Measurements from ENCODE around the gene KRTAP4-8. TPM values are rescaled to one million over a fixed set of nuclear protein-coding genes. Genes with fewer than 3 reads are reported as not detected.

KRTAP4-8 gene
- total and polyA plus RNA-seq, 2 of the 13 experiments (the other 11 are each of a cell fraction or from before 2014, with no cell fraction given): not detected

GRCh38 chr17:41103896-41104295 lies 6.0 kb upstream of the KRTAP4-8 start:
- Histone ChIP-seq H3K4me2 (ENCODE audit: low read depth, low read length) (no peak overlapping the region), H3K4me1 (ENCODE audit: insufficient read depth, low read length) (no peaks in the 10 kb centered on the region), H2AFZ (ENCODE audit: low read length) (no peak overlapping the region), H3K9me3 (ENCODE audit: low read length) (no peaks in the 10 kb centered on the region), H3K9ac (ENCODE audit: insufficient read depth, low read depth, low read length) (no peak overlapping the region), H4K20me1 (ENCODE audit: insufficient read depth, low read length) (no peaks in the 10 kb centered on the region), H3K79me2 (ENCODE audit: insufficient read depth, low read length) (no peaks in the 10 kb centered on the region), H3K27me3 (ENCODE audit: control insufficient read depth in 1 of 2, insufficient read depth in 2 of 2, low read length in 2 of 2) (peaks cover 0 to 5% of the 10 kb centered on the region in 2 experiments; a peak in 2 of 5 replicates), H3K27ac (ENCODE audit: extremely low read length, insufficient read depth, low read length) (no peak overlapping the region), H3K4me3 (replicated peaks in 1 of 3; ENCODE audit: insufficient read depth in 1 of 3, low read depth in 2 of 3, low read length in 3 of 3) (no peak overlapping the region), H3K36me3 (replicated peaks in 1 of 2; ENCODE audit: control insufficient read depth in 1 of 2, insufficient read depth in 2 of 2, low read length in 2 of 2) (no peaks in the 10 kb centered on the region)
- WGBS (ENCODE audit: low lambda C conversion rate): 91% methylated on average over 1 of the region's 1 CpG
- ATAC-seq (no peak), FAIRE-seq (no peak), DNase-seq (ENCODE audit: low spot score) (no peak)
- in situ Hi-C loops (cut with HindIII; ENCODE audit: extremely low pct_ligation_motif_present, low pct_unique_long_range_greater_than_20kb) (no loop called here), intact Hi-C loops (cut with micrococcal nuclease; ENCODE audit: unreplicated experiment) (no loop called here)
- BruUV-seq (replicated peaks): no TSS peak
- ChIA-PET CTCF (ENCODE audit: low intra/inter-chr PET ratio, low total read pairs) (no interaction called here), POLR2A (no interaction called here)
- no peak for TF ChIP-seq NONO (IDR thresholded peaks at IDR 0.05)
- no peak for TF ChIP-seq NONO (CRISPR knock-in tag; conservative IDR thresholded peaks at IDR 0.05)
- TF ChIP-seq SAP130 (CRISPR knock-in tag; IDR thresholded peaks at IDR 0.05; ENCODE audit: low read depth): no peak
- no peak for TF ChIP-seq RFX1 (IDR thresholded peaks at IDR 0.05)
- no peak for TF ChIP-seq ATF5 (CRISPR knock-in tag; IDR thresholded peaks at IDR 0.05; ENCODE audit: low read depth)
- no peak for TF ChIP-seq ZNF557 (CRISPR knock-in tag; IDR thresholded peaks at IDR 0.05)
- no peak for TF ChIP-seq MNT (IDR thresholded peaks at IDR 0.05)
- TF ChIP-seq, protein P1, sequence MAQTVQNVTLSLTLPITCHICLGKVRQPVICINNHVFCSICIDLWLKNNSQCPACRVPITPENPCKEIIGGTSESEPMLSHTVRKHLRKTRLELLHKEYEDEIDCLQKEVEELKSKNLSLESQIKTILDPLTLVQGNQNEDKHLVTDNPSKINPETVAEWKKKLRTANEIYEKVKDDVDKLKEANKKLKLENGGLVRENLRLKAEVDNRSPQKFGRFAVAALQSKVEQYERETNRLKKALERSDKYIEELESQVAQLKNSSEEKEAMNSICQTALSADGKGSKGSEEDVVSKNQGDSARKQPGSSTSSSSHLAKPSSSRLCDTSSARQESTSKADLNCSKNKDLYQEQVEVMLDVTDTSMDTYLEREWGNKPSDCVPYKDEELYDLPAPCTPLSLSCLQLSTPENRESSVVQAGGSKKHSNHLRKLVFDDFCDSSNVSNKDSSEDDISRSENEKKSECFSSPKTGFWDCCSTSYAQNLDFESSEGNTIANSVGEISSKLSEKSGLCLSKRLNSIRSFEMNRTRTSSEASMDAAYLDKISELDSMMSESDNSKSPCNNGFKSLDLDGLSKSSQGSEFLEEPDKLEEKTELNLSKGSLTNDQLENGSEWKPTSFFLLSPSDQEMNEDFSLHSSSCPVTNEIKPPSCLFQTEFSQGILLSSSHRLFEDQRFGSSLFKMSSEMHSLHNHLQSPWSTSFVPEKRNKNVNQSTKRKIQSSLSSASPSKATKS (CRISPR knock-in tag; IDR thresholded peaks at IDR 0.05): no peak

Measured in HepG2 (cell line).